ENCODE results near the gene AADAC.

The AADAC gene

DNA sequence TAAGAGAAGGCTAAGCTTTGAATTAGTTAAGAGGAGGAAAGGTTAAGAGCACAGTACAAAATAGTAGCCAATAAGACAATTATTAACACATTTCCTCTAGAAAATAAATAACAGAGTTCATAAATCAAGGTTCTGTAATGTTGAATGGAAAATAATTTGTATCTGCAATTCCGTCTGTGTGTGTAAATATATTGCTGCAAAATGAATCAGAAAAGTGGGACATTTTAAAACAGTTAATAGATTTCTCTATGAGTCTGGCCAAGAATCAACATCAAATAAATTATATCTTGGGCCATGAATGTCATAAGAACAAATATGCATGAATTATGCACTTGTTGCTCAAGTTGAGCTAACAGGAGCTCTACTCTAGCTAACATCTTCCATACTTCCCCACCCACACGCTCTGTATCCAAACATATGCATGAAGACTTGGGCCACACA lies 45.3 kb downstream of the AADAC start:
- TF ChIP-seq, protein P1, sequence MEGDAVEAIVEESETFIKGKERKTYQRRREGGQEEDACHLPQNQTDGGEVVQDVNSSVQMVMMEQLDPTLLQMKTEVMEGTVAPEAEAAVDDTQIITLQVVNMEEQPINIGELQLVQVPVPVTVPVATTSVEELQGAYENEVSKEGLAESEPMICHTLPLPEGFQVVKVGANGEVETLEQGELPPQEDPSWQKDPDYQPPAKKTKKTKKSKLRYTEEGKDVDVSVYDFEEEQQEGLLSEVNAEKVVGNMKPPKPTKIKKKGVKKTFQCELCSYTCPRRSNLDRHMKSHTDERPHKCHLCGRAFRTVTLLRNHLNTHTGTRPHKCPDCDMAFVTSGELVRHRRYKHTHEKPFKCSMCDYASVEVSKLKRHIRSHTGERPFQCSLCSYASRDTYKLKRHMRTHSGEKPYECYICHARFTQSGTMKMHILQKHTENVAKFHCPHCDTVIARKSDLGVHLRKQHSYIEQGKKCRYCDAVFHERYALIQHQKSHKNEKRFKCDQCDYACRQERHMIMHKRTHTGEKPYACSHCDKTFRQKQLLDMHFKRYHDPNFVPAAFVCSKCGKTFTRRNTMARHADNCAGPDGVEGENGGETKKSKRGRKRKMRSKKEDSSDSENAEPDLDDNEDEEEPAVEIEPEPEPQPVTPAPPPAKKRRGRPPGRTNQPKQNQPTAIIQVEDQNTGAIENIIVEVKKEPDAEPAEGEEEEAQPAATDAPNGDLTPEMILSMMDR (IDR thresholded peaks at IDR 0.05): no peak
- no peaks in the 10 kb centered on the region for H3K9me3 ChIP-seq
- no peak overlapping the region for H3K27ac ChIP-seq
- H3K4me1 ChIP-seq (ENCODE audit: control insufficient read depth in 1 of 2, insufficient read depth in 1 of 2, low read depth in 1 of 2, low read length in 1 of 2): no peaks in the 10 kb centered on the region
- no peak overlapping the region for H3K4me3 ChIP-seq (ENCODE audit: low read depth in 1 of 2, low read length in 1 of 2)
- H3K27me3 ChIP-seq: no peaks in the 10 kb centered on the region
- no peaks in the 10 kb centered on the region for H3K36me3 ChIP-seq

DNA sequence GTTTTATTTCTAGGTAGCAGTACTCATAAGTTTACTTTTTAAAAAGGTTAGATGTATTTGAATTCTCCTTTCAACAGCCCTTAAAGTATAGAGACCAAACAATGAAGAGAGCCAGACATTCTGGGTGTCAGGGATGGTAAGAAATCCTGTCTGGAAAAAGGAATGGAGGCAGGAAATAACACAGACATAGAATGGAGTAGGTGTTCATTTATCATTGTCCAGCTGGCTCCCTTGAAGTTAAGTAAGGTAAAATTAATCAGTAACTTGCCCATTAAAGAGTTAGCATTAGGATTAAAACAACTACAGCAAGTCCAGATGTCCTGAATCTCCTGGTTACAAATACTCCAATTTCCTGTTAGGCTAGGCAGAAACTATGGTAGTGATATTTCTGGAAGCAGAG lies 46.0 kb downstream of the AADAC start:
- Histone ChIP-seq H3K9me3 (no peaks in the 10 kb centered on the region), H3K4me3 (ENCODE audit: low read depth in 1 of 2, low read length in 1 of 2) (no peak overlapping the region), H3K27ac (no peak overlapping the region), H3K27me3 (no peaks in the 10 kb centered on the region), H3K36me3 (no peaks in the 10 kb centered on the region), H3K4me1 (ENCODE audit: control insufficient read depth in 1 of 2, insufficient read depth in 1 of 2, low read depth in 1 of 2, low read length in 1 of 2) (peaks cover 0 to 3% of the 10 kb centered on the region in 2 experiments)
- TF ChIP-seq, protein P1 (IDR thresholded peaks at IDR 0.05): no peak

DNA sequence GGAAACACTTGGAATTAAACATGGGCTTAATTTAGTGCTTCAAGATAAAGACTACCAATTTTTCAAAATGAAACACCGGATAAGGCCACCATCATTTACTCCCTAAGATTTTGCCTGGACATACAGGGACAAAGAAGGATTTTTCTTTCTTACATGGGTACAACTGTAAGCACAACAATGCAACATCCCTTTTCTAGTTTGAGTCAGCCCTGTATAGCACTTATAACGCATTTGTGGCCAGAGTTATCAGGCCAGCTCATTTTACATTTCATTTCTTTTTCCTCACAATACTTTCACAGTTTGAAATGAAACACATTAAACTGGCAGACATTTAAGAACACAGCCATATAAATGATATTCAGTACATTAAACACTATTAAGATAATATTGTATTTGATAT lies 49.7 kb downstream of the AADAC start:
- no peak overlapping the region for H3K27ac ChIP-seq

DNA sequence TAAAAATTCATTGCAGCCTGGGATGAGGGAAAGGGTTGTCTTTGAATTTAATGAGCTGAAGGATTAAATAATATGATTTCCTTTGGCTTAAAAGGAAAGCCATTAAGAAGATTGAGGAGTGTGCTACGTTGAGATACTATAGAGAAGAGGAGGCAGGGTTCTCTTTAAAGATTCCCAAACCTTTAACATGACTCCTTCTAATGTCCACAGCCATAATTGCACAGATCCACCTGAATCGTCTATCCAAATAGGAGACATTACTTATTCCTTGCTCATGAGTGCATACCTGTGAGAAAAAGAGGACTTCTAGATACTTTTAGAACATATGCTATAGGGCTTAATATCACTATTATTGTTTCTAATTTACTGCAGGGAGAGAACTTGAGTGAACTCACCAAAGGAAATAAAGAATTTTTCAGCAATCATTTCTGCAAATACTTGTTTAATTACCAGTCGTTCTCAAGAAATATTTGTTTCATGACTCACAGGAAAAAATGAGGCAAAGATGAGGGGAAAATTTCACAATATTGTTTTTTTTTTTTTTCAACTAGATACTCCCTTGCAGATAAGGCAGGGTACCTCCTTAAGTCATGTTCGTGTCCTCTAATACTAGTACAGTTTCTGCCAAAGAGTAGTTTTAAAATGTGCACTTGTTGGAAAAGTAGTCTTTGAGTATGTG lies 50.6 kb downstream of the AADAC start:
- Histone ChIP-seq H3K27ac (no peak overlapping the region), H3K36me3 (no peaks in the 10 kb centered on the region), H3K9me3 (no peaks in the 10 kb centered on the region), H3K27me3 (no peaks in the 10 kb centered on the region), H3K4me3 (ENCODE audit: low read depth in 1 of 2, low read length in 1 of 2) (no peak overlapping the region), H3K4me1 (ENCODE audit: control insufficient read depth in 1 of 2, insufficient read depth in 1 of 2, low read depth in 1 of 2, low read length in 1 of 2) (peaks cover 0 to 3% of the 10 kb centered on the region in 2 experiments)
- TF ChIP-seq, protein P1 (IDR thresholded peaks at IDR 0.05): no peak

More for the DNA sequence above, 49.7 kb downstream of the AADAC start:
- Histone ChIP-seq H3K9me3 (no peaks in the 10 kb centered on the region), H3K4me1 (ENCODE audit: control insufficient read depth in 1 of 2, insufficient read depth in 1 of 2, low read depth in 1 of 2, low read length in 1 of 2) (peaks cover 0 to 3% of the 10 kb centered on the region in 2 experiments), H3K27me3 (no peaks in the 10 kb centered on the region), H3K4me3 (ENCODE audit: low read depth in 1 of 2, low read length in 1 of 2) (no peak overlapping the region), H3K36me3 (no peaks in the 10 kb centered on the region)
- TF ChIP-seq, protein P1 (IDR thresholded peaks at IDR 0.05): no peak

DNA sequence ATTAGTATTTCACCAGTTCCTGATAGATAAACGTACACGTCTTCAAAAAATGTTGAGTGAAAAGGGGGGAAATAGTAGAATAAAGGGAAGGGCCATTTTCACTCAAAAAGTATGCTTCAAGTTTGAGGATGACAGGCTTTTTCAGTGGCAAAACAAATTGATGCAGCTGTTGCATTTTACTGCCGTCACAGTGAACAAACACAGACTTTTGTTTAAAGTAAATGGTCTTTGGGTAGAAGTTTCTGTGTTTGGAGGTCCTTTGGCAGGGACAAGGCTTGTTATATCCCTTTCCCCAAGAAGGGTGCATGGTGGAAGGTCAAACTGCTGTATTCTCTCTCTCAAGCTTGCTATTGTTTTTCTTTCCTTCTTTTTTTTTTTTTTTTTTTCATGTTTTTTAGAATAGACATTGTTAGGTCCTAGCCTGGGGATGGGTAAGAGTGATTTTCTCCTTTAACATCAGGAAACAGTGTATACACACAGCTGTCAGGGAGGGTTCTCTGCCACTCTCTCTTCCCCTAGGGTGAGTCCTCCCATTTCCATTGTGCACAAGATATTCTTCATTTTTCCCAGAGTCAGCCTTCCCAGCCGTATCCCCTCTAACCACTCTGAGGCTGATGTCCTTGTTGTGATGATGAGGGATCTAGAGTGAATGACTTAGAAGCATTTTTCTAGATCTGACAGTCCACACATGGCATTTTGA lies 52.9 kb downstream of the AADAC start:
- no peak overlapping the region for H3K27ac ChIP-seq

More for the DNA sequence above, 52.9 kb downstream of the AADAC start:
- TF ChIP-seq, protein P1 (IDR thresholded peaks at IDR 0.05): no peak
- H3K9me3 ChIP-seq: no peaks in the 10 kb centered on the region
- no peaks in the 10 kb centered on the region for H3K27me3 ChIP-seq
- peaks cover 13 to 16% of the 10 kb centered on the region in 2 experiments for H3K4me1 ChIP-seq (ENCODE audit: control insufficient read depth in 1 of 2, insufficient read depth in 1 of 2, low read depth in 1 of 2, low read length in 1 of 2)
- no peak overlapping the region for H3K4me3 ChIP-seq (ENCODE audit: low read depth in 1 of 2, low read length in 1 of 2)
- H3K36me3 ChIP-seq: no peaks in the 10 kb centered on the region

All from neutrophil (primary cell).